Endothelial cell (in vitro differentiated cells): ENCODE results near the gene RNASE4. TPM values are rescaled to one million over a fixed set of nuclear protein-coding genes. Genes with fewer than 3 reads are reported as not detected.

ENCODE experiments used
- DNase-seq: peaks from one replicate; pipeline ENCODE4 v3.0.0; 2021; ENCODE audit warnings: low spot score
- H3K27ac Mint-ChIP-seq: one replicate; pipeline ENCODE4 v1.8.0; 2021; ENCODE audit warnings: mixed read lengths, inconsistent platforms; ENCODE audit not compliant: unreplicated experiment
- H3K27me3 Mint-ChIP-seq: one replicate; pipeline ENCODE4 v1.8.0; 2021; ENCODE audit warnings: mild to moderate bottlenecking, moderate library complexity, mixed read lengths, inconsistent platforms; ENCODE audit not compliant: unreplicated experiment
- H3K36me3 Mint-ChIP-seq: one replicate; pipeline ENCODE4 v1.8.0; 2021; ENCODE audit warnings: mild to moderate bottlenecking, low read depth, mixed read lengths, inconsistent platforms; ENCODE audit not compliant: unreplicated experiment
- H3K4me1 Mint-ChIP-seq: one replicate; pipeline ENCODE4 v1.8.0; 2021; ENCODE audit warnings: mild to moderate bottlenecking, mixed read lengths, inconsistent platforms; ENCODE audit not compliant: unreplicated experiment
- H3K4me3 Mint-ChIP-seq: one replicate; pipeline ENCODE4 v1.8.0; 2021; ENCODE audit warnings: mild to moderate bottlenecking, mixed read lengths, inconsistent platforms; ENCODE audit not compliant: unreplicated experiment
- H3K9me3 Mint-ChIP-seq: one replicate; pipeline ENCODE4 v1.8.0; 2021; ENCODE audit warnings: mixed read lengths, inconsistent platforms; ENCODE audit not compliant: unreplicated experiment
- CTCF ChIP-seq: fragments of 200-600 bp; sonication (generic); IDR thresholded peaks from one replicate; pipeline ENCODE4 v1.5.0; 2021; ENCODE audit warnings: antibody characterized with exemption; ENCODE audit not compliant: unreplicated experiment
- total RNA-seq: library from RNA; stranded (reverse); fragmentation: NEBNext Ultra II Directional; extraction: Animal tissue kit (Norgen Biotek cat#: 25700); gene quantifications from one replicate; pipeline ENCODE4 v1.2.1, GENCODE V29; 2021; ENCODE audit not compliant: unreplicated experiment

RNASE4 gene
- total RNA-seq, 1 donor from 2014 or later: 1.0 TPM

- DNase-seq: no peak
- no peaks in the 10 kb centered on the region for H3K9me3 Mint-ChIP-seq
- H3K27ac Mint-ChIP-seq: no peak overlapping the region
- H3K27me3 Mint-ChIP-seq: no peaks in the 10 kb centered on the region
- no peak overlapping the region for H3K4me3 Mint-ChIP-seq
- no peak for TF ChIP-seq CTCF
- no peaks in the 10 kb centered on the region for H3K4me1 Mint-ChIP-seq
- H3K36me3 Mint-ChIP-seq: no peaks in the 10 kb centered on the region
These were observed 38.9 kb upstream of the RNASE4 start for GRCh38 chr14:20645481-20645880.

GRCh38 chr14:20652996-20653975, 31.1 kb upstream of the RNASE4 start:
- peak overlapping the region; percentile 67 for H3K4me3 Mint-ChIP-seq
- TF ChIP-seq CTCF: no peak
- DNase-seq: peak; percentile 37
- no peak overlapping the region for H3K27ac Mint-ChIP-seq
- H3K4me1 Mint-ChIP-seq: peaks cover 4% of the 10 kb centered on the region
- H3K36me3 Mint-ChIP-seq: no peaks in the 10 kb centered on the region
- H3K9me3 Mint-ChIP-seq: no peaks in the 10 kb centered on the region
- peaks cover 12% of the 10 kb centered on the region for H3K27me3 Mint-ChIP-seq

- Mint-ChIP-seq H3K4me3 (no peak overlapping the region), H3K4me1 (peaks cover 4% of the 10 kb centered on the region), H3K27ac (no peak overlapping the region), H3K9me3 (no peaks in the 10 kb centered on the region), H3K36me3 (no peaks in the 10 kb centered on the region), H3K27me3 (peaks cover 16% of the 10 kb centered on the region)
- no peak for DNase-seq
- no peak for TF ChIP-seq CTCF
These were observed 28.5 kb upstream of the RNASE4 start for GRCh38 chr14:20655851-20656250.

- Mint-ChIP-seq H3K36me3 (no peaks in the 10 kb centered on the region), H3K27ac (no peak overlapping the region), H3K9me3 (no peaks in the 10 kb centered on the region), H3K27me3 (peaks cover 16% of the 10 kb centered on the region), H3K4me1 (peaks cover 4% of the 10 kb centered on the region), H3K4me3 (no peak overlapping the region)
- no peak for DNase-seq
- no peak for TF ChIP-seq CTCF
These were observed 28.1 kb upstream of the RNASE4 start for GRCh38 chr14:20656274-20656673.
